ENCODE data around the gene LAMC3.

- no peak for TF ChIP-seq CTCF (IDR thresholded peaks at IDR 0.05; ENCODE audit: poor library complexity)
- no peak for TF ChIP-seq EZH2 (IDR thresholded peaks at IDR 0.05; ENCODE audit: borderline replicate concordance)
- no peak for TF ChIP-seq EZH2phosphoT487 (IDR thresholded peaks at IDR 0.05; ENCODE audit: low read depth, severe bottlenecking, unreplicated experiment)
These were observed 91.5 kb downstream of the LAMC3 start for GRCh38 chr9:131100445-131100844.
